Measurements from ENCODE around the gene CCDC66. TPM values are rescaled to one million over a fixed set of nuclear protein-coding genes. Genes with fewer than 3 reads are reported as not detected.

Gene CCDC66
- total RNA-seq, 1 donor from 2014 or later, result 52.1 TPM

GRCh38 chr3:56616478-56617006, 59.6 kb downstream of the CCDC66 start:
- no peak for DNase-seq (ENCODE audit: low spot score)
- intact Hi-C loops (cut with DNase I), result no loop called here
- ATAC-seq, result no peak

GRCh38 chr3:56620371-56620770, 63.4 kb downstream of the CCDC66 start:
- ATAC-seq, result no peak

GRCh38 chr3:56621681-56622080, 64.7 kb downstream of the CCDC66 start:
- intact Hi-C loops (cut with DNase I), result no loop called here
- no peak for ATAC-seq
- no peak for DNase-seq (ENCODE audit: low spot score)

More at GRCh38 chr3:56620371-56620770, 63.4 kb downstream of the CCDC66 start:
- no peak for DNase-seq (ENCODE audit: low spot score)
- intact Hi-C loops (cut with DNase I), result no loop called here

- ATAC-seq (no peak), DNase-seq (ENCODE audit: low spot score) (no peak)
- intact Hi-C loops (cut with DNase I), result no loop called here
These were observed 65.4 kb downstream of the CCDC66 start for GRCh38 chr3:56622381-56622780.

- no peak for DNase-seq (ENCODE audit: low spot score)
- no peak for ATAC-seq
- intact Hi-C loops (cut with DNase I), result no loop called here
These were observed 67.8 kb downstream of the CCDC66 start for GRCh38 chr3:56624725-56625124.

GRCh38 chr3:56629047-56629446, 72.1 kb downstream of the CCDC66 start:
- intact Hi-C loops (cut with DNase I), result no loop called here
- no peak for ATAC-seq
- no peak for DNase-seq (ENCODE audit: low spot score)

GRCh38 chr3:56629451-56629850, 72.5 kb downstream of the CCDC66 start:
- no peak for DNase-seq (ENCODE audit: low spot score)
- intact Hi-C loops (cut with DNase I), result no loop called here
- no peak for ATAC-seq

- DNase-seq (ENCODE audit: low spot score) (no peak), ATAC-seq (no peak)
- intact Hi-C loops (cut with DNase I), result no loop called here
These were observed 74.0 kb downstream of the CCDC66 start for GRCh38 chr3:56630966-56631365.

- DNase-seq (ENCODE audit: low spot score) (no peak), ATAC-seq (no peak)
- intact Hi-C loops (cut with DNase I), result no loop called here
These were observed 76.2 kb downstream of the CCDC66 start for GRCh38 chr3:56633181-56633580.

- DNase-seq (ENCODE audit: low spot score), result no peak
- ATAC-seq, result no peak
- intact Hi-C loops (cut with DNase I), result no loop called here
These were observed 76.9 kb downstream of the CCDC66 start for GRCh38 chr3:56633602-56634535.

GRCh38 chr3:56645407-56645806, 88.4 kb downstream of the CCDC66 start:
- intact Hi-C loops (cut with DNase I), result no loop called here
- DNase-seq (ENCODE audit: low spot score) (no peak), ATAC-seq (no peak)

GRCh38 chr3:56654460-56654859, 97.5 kb downstream of the CCDC66 start:
- DNase-seq (ENCODE audit: low spot score) (no peak), ATAC-seq (no peak)
- intact Hi-C loops (cut with DNase I), result no loop called here

GRCh38 chr3:56655709-56656108, 98.7 kb downstream of the CCDC66 start:
- DNase-seq (ENCODE audit: low spot score), result no peak
- intact Hi-C loops (cut with DNase I), result no loop called here
- ATAC-seq, result no peak

GRCh38 chr3:56664823-56665222, 107.8 kb downstream of the CCDC66 start:
- DNase-seq (ENCODE audit: low spot score) (no peak), ATAC-seq (no peak)
- intact Hi-C loops (cut with DNase I), result no loop called here

- DNase-seq (ENCODE audit: low spot score), result no peak
- intact Hi-C loops (cut with DNase I), result no loop called here
- ATAC-seq, result no peak
These were observed 111.1 kb downstream of the CCDC66 start for GRCh38 chr3:56667973-56668579.

Other genes with a start within 250 kb of the CCDC66 start
- gene ERC2, start 88.7 kb upstream of the CCDC66 start, total RNA-seq, result 1.7 TPM
- gene TASOR, start 126.1 kb downstream of the CCDC66 start, total RNA-seq, result 85.2 TPM
- gene ARHGEF3, start 244.8 kb downstream of the CCDC66 start, total RNA-seq, result 27.5 TPM